OCI-LY7 (cell line): Measurements from ENCODE around the gene FN3KRP.

Source experiments
- CTCF ChIP-seq: fragments of 200-600 bp; sonication (generic); conservative IDR thresholded peaks from 2 replicates; pipeline ENCODE4 v1.5.1; 2014; ENCODE audit warnings: mild to moderate bottlenecking, antibody characterized with exemption, low read length, moderate library complexity, mixed read lengths
- EZH2phosphoT487 ChIP-seq: fragments of 200-600 bp; sonication (generic); IDR thresholded peaks from 2 replicates; pipeline ENCODE4 v1.6.1; 2018; ENCODE audit warnings: low read depth, borderline replicate concordance, mild to moderate bottlenecking, mixed run types, antibody characterized with exemption, low read length, moderate library complexity, mixed read lengths

GRCh38 chr17:82709676-82710498 lies 6.6 kb upstream of the FN3KRP start:
- no peak for TF ChIP-seq CTCF
- no peak for TF ChIP-seq EZH2phosphoT487
